Smooth muscle cell (in vitro differentiated cells): ENCODE data around the gene NUBPL. TPM values are rescaled to one million over a fixed set of nuclear protein-coding genes. Genes with fewer than 3 reads are reported as not detected.

Experiments
- DNase-seq: peaks from one replicate; lab custom pipeline; 2025; ENCODE audit not compliant: unreplicated experiment; lab: John Stamatoyannopoulos, UW
- H2AFZ ChIP-seq: fragments of 200-600 bp; sonication (generic); 2 replicates; pipeline ENCODE4 v1.6.0; 2016; ENCODE audit warnings: antibody characterized with exemption, low read depth, mild to moderate bottlenecking
- H3F3A ChIP-seq: fragments of 200-600 bp; sonication (generic); 2 replicates; pipeline ENCODE4 v1.6.0; 2017; ENCODE audit warnings: antibody characterized with exemption, low read depth
- H3K27ac ChIP-seq: fragments of 200-600 bp; sonication (generic); 2 replicates; pipeline ENCODE4 v1.5.1; 2016; ENCODE audit warnings: low read depth, mild to moderate bottlenecking
- H3K27me3 ChIP-seq: fragments of 200-600 bp; sonication (generic); 2 replicates; pipeline ENCODE4 v1.6.1; 2016; ENCODE audit warnings: low read depth, mild to moderate bottlenecking
- H3K36me3 ChIP-seq: fragments of 200-600 bp; sonication (generic); 2 replicates; pipeline ENCODE4 v1.5.1; 2016; ENCODE audit warnings: low read depth
- H3K4me1 ChIP-seq: fragments of 200-600 bp; sonication (generic); 2 replicates; pipeline ENCODE4 v1.5.1; 2016; ENCODE audit warnings: low read depth
- H3K4me2 ChIP-seq: fragments of 200-600 bp; sonication (generic); 2 replicates; pipeline ENCODE4 v1.6.0; 2016; ENCODE audit warnings: mild to moderate bottlenecking
- H3K4me3 ChIP-seq: fragments of 200-600 bp; sonication (generic); 2 replicates; pipeline ENCODE4 v1.5.1; 2016; ENCODE audit warnings: mild to moderate bottlenecking
- H3K79me2 ChIP-seq: fragments of 200-600 bp; sonication (generic); 2 replicates; pipeline ENCODE4 v1.6.0; 2016; ENCODE audit warnings: low read depth, mild to moderate bottlenecking
- H3K9ac ChIP-seq: fragments of 200-600 bp; sonication (generic); 2 replicates; pipeline ENCODE4 v1.6.0; 2016; ENCODE audit warnings: low read depth
- H3K9me3 ChIP-seq: fragments of 200-600 bp; sonication (generic); replicated peaks from 2 replicates; pipeline ENCODE4 v1.5.1; 2016; ENCODE audit warnings: low read depth
- H4K20me1 ChIP-seq: fragments of 200-600 bp; sonication (generic); 2 replicates; pipeline ENCODE4 v1.6.0; 2016; ENCODE audit warnings: low read depth
- CTCF ChIP-seq: fragments of 200-600 bp; sonication (generic); IDR thresholded peaks from 2 replicates; pipeline ENCODE4 v1.5.1; 2017; ENCODE audit warnings: borderline replicate concordance, mild to moderate bottlenecking, antibody characterized with exemption; ENCODE audit not compliant: insufficient read depth, poor library complexity, severe bottlenecking
- WGBS: methylation state at CpG from one replicate; pipeline ENCODE4 v1.1.7; 2016; ENCODE audit warnings: low lambda C conversion rate; 5-methylcytosine and 5-hydroxymethylcytosine counted together
- polyA plus RNA-seq: library from polyadenylated mRNA; unstranded; fragments of >200 nt; fragmentation: Nextera tagmentation; extraction: Ambion mirVana; gene quantifications from 2 replicates; pipeline ENCODE4 v1.2.1, GENCODE V29; 2016
- total RNA-seq: library from RNA; depleted of rRNA; stranded (reverse); fragments of >200 nt; gene quantifications from 2 replicates; pipeline ENCODE4 v1.2.3, GENCODE V29; 2014

NUBPL gene
- total and polyA plus RNA-seq, 2 experiments from 2014 or later: 9.1 to 11.7 TPM

DNA sequence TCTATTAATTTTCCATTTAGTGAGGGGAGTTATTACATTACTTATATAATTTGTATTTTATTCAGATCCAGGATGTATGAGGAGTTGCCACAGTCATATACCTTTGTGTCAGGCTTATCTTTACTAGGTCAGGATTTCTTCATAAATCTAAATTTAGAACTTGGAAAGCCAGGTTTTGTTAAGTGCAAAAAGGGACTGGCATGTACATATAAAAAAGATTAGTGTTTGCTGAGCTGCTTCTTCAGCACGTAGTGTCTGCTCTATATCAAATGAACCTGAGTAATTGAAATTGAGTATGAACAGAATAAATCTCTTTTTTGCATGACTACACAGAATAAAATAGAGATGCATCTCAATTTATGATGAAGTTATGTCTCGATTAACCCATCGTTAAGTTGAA lies 157.4 kb downstream of the NUBPL start:
- Histone ChIP-seq H2AFZ (no peak overlapping the region), H3K27ac (no peak overlapping the region), H3K4me2 (no peak overlapping the region), H3K27me3 (no peaks in the 10 kb centered on the region), H3K9me3 (no peaks in the 10 kb centered on the region), H3K9ac (no peak overlapping the region), H3K4me3 (no peak overlapping the region), H3K36me3 (no peaks in the 10 kb centered on the region), H4K20me1 (no peaks in the 10 kb centered on the region), H3F3A (no peaks in the 10 kb centered on the region), H3K4me1 (no peaks in the 10 kb centered on the region), H3K79me2 (no peaks in the 10 kb centered on the region)
- no peak for TF ChIP-seq CTCF
- 97% methylated on average over 3 of the region's 3 CpGs for WGBS
- no peak for DNase-seq

- Histone ChIP-seq H3K9me3 (no peaks in the 10 kb centered on the region), H4K20me1 (no peaks in the 10 kb centered on the region), H3K36me3 (no peaks in the 10 kb centered on the region), H3K4me1 (no peaks in the 10 kb centered on the region), H3K27me3 (no peaks in the 10 kb centered on the region), H3F3A (no peaks in the 10 kb centered on the region), H3K9ac (no peak overlapping the region), H3K27ac (no peak overlapping the region), H3K4me2 (no peak overlapping the region), H2AFZ (no peak overlapping the region), H3K4me3 (no peak overlapping the region), H3K79me2 (no peaks in the 10 kb centered on the region)
- no peak for TF ChIP-seq CTCF
- WGBS: 91% methylated on average over 5 of the region's 5 CpGs
- no peak for DNase-seq
Measured at GRCh38 chr14:31718985-31719384, 157.8 kb downstream of the NUBPL start.

DNA sequence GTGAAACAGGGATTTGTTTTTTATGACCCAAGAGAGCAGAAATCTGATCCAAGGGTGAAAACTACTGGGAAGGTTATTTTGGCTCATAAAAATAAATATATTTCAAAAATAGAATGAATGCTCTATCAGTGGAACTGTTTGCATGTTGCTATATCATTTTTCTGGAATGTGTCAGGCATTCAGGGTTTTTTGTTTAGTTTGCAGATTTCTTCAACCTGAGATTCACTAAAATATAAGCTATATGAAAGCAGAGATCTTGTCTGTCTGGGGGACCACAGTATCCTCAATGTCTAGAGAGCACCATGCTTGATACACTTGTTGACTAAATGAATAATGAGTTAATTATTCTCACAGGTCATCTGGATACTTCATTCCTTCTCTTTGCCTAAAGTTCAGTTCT lies 165.1 kb downstream of the NUBPL start:
- Histone ChIP-seq H3K9ac (no peak overlapping the region), H2AFZ (no peak overlapping the region), H3K4me1 (no peaks in the 10 kb centered on the region), H4K20me1 (no peaks in the 10 kb centered on the region), H3F3A (no peaks in the 10 kb centered on the region), H3K9me3 (peaks cover 2% of the 10 kb centered on the region), H3K4me2 (no peak overlapping the region), H3K27me3 (no peaks in the 10 kb centered on the region), H3K79me2 (no peaks in the 10 kb centered on the region), H3K27ac (no peak overlapping the region), H3K36me3 (peaks cover 9% of the 10 kb centered on the region), H3K4me3 (no peak overlapping the region)
- DNase-seq: no peak
- TF ChIP-seq CTCF: no peak

DNA sequence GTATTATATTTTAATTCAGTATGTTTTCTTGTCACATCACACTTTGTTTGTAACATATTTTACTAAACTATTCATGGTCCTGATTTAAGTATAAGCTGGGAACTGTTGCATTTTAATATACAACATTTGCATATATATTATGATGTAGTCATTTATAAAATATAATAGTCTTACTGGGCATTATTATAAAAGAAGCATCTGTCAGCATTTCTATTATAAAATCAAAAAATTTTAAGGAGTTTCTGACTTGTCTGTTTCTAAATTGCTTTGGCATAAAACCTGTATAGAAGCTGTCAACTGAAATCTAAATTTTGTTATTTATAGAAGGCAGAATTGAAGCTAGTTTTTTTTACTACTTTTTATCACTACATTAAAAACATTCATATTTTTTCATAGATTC lies 166.6 kb downstream of the NUBPL start:
- H3F3A ChIP-seq: no peaks in the 10 kb centered on the region
- no peak for DNase-seq
- H3K4me1 ChIP-seq: no peaks in the 10 kb centered on the region
- H2AFZ ChIP-seq: no peak overlapping the region
- no peaks in the 10 kb centered on the region for H4K20me1 ChIP-seq
- TF ChIP-seq CTCF: no peak
- H3K36me3 ChIP-seq: peaks cover 13% of the 10 kb centered on the region
- no peaks in the 10 kb centered on the region for H3K27me3 ChIP-seq
- H3K4me2 ChIP-seq: no peak overlapping the region
- H3K4me3 ChIP-seq: no peak overlapping the region
- H3K27ac ChIP-seq: no peak overlapping the region
- peaks cover 5% of the 10 kb centered on the region for H3K9me3 ChIP-seq
- H3K79me2 ChIP-seq: no peaks in the 10 kb centered on the region
- H3K9ac ChIP-seq: no peak overlapping the region
